CD14-positive monocyte (primary cell): ENCODE measurements around the gene CHAT. TPM values are rescaled to one million over a fixed set of nuclear protein-coding genes. Genes with fewer than 3 reads are reported as not detected.

Source experiments
- DNase-seq, 3 donors: peaks; one replicate each; pipeline ENCODE4 v3.0.0-alpha.2; 2011 to 2022
- H2AFZ ChIP-seq: 2 replicates; pipeline ENCODE4 v1.6.0; 2012; ENCODE audit warnings: mild to moderate bottlenecking, low read depth, low read length, inconsistent platforms; ENCODE audit not compliant: insufficient read depth, poor library complexity, severe bottlenecking
- H3K27ac ChIP-seq, 2 donors: 1 replicate in 1 of 2; 2 replicates in 1 of 2; pipeline ENCODE4 v1.5.1; 2012 to 2013; ENCODE audit warnings: low read length in 2 of 2, control low read depth in 1 of 2, inconsistent platforms in 1 of 2, low read depth in 1 of 2, mild to moderate bottlenecking in 1 of 2
- H3K27me3 ChIP-seq, 2 donors: one replicate each; pipeline versions ENCODE4 v1.6.0 to v1.6.1; 2011 to 2013; ENCODE audit warnings: low read length in 2 of 2; ENCODE audit not compliant: control insufficient read depth in 2 of 2, insufficient read depth in 2 of 2
- H3K36me3 ChIP-seq, 2 donors: replicated peaks in 1 of 2; 1 replicate in 1 of 2; 2 replicates in 1 of 2; pipeline versions ENCODE4 v1.5.1 to v1.6.1; 2012 to 2013; ENCODE audit warnings: low read length in 2 of 2, control low read depth in 1 of 2, inconsistent platforms in 1 of 2, mild to moderate bottlenecking in 1 of 2; ENCODE audit not compliant: insufficient read depth in 2 of 2, control insufficient read depth in 1 of 2
- H3K4me1 ChIP-seq, 2 donors: 1 replicate in 1 of 2; 2 replicates in 1 of 2; pipeline versions ENCODE4 v1.5.1 to v1.6.1; 2012 to 2013; ENCODE audit warnings: low read length in 2 of 2, control low read depth in 1 of 2, inconsistent platforms in 1 of 2, mild to moderate bottlenecking in 1 of 2, moderate library complexity in 1 of 2; ENCODE audit not compliant: insufficient read depth in 2 of 2, control insufficient read depth in 1 of 2
- H3K4me2 ChIP-seq: replicated peaks from 2 replicates; pipeline ENCODE3; 2012; ENCODE audit warnings: low read length, moderate library complexity, mild to moderate bottlenecking; ENCODE audit not compliant: poor library complexity, severe bottlenecking; ENCODE audit errors: extremely low read depth
- H3K4me3 ChIP-seq, 3 experiments: fragments of 200-600 bp in 1 of 3; sonication (generic) in 1 of 3; replicated peaks in 1 of 3; 1 replicate in 2 of 3; 2 replicates in 1 of 3; pipeline ENCODE4 v1.5.1; 2011 to 2013; ENCODE audit warnings: low read length in 3 of 3, mild to moderate bottlenecking in 3 of 3, control low read depth in 2 of 3, low read depth in 2 of 3, inconsistent platforms in 1 of 3, moderate library complexity in 1 of 3
- H3K79me2 ChIP-seq: 2 replicates; pipeline ENCODE4 v1.6.0; 2012; ENCODE audit warnings: mild to moderate bottlenecking, control low read depth, inconsistent platforms, low read length, moderate library complexity; ENCODE audit not compliant: insufficient read depth
- H3K9ac ChIP-seq: 2 replicates; pipeline ENCODE4 v1.6.0; 2017; ENCODE audit warnings: low read length, mild to moderate bottlenecking; ENCODE audit not compliant: insufficient read depth, poor library complexity, severe bottlenecking
- H3K9me3 ChIP-seq, 2 donors: replicated peaks in 1 of 2; 1 replicate in 1 of 2; 2 replicates in 1 of 2; pipeline versions ENCODE4 v1.5.1 to v1.6.1; 2012 to 2013; ENCODE audit warnings: low read length in 2 of 2, control low read depth in 1 of 2; ENCODE audit not compliant: control insufficient read depth in 1 of 2, insufficient read depth in 1 of 2
- H4K20me1 ChIP-seq: 2 replicates; pipeline ENCODE4 v1.6.0; 2012; ENCODE audit warnings: mild to moderate bottlenecking, low read length, control low read depth, moderate library complexity; ENCODE audit not compliant: insufficient read depth
- H3K27ac Mint-ChIP-seq, 7 donors: one replicate each; pipeline ENCODE4 v1.8.0; 2020; ENCODE audit warnings: mild to moderate bottlenecking in 7 of 7, mixed read lengths in 7 of 7, moderate library complexity in 6 of 7, inconsistent platforms in 2 of 7
- H3K27me3 Mint-ChIP-seq, 3 donors: one replicate each; pipeline ENCODE4 v1.8.0; 2021 to 2022; ENCODE audit warnings: low read depth in 3 of 3, mild to moderate bottlenecking in 3 of 3, mixed read lengths in 3 of 3, moderate library complexity in 3 of 3, inconsistent platforms in 1 of 3
- H3K36me3 Mint-ChIP-seq, 2 donors: one replicate each; pipeline ENCODE4 v1.8.0; 2020; ENCODE audit warnings: mixed read lengths in 2 of 2, inconsistent platforms in 1 of 2, mild to moderate bottlenecking in 1 of 2
- H3K4me1 Mint-ChIP-seq: one replicate; pipeline ENCODE4 v1.8.0; 2020; ENCODE audit warnings: mild to moderate bottlenecking, mixed read lengths
- H3K4me3 Mint-ChIP-seq, 2 donors: one replicate each; pipeline ENCODE4 v1.8.0; 2020; ENCODE audit warnings: mild to moderate bottlenecking in 2 of 2, mixed read lengths in 2 of 2, moderate library complexity in 1 of 2
- H3K9me3 Mint-ChIP-seq, 7 donors: one replicate each; pipeline ENCODE4 v1.8.0; 2020 to 2022; ENCODE audit warnings: mixed read lengths in 7 of 7, mild to moderate bottlenecking in 6 of 7, moderate library complexity in 6 of 7, inconsistent platforms in 2 of 7
- WGBS: methylation state at CpG from one replicate; pipeline ENCODE4 v1.1.5; 2013; ENCODE audit warnings: missing lambda C conversion rate; ENCODE audit not compliant: insufficient coverage; 5-methylcytosine and 5-hydroxymethylcytosine counted together
- intact Hi-C, 2 donors: fragments of 100-400 bp; cut with micrococcal nuclease; formaldehyde crosslinking; loops; one replicate each; pipeline versions ENCODE4 v1.15.0 to v1.15.1; 2023
- polyA plus RNA-seq, 3 donors: library from polyadenylated mRNA; depleted of rRNA in 1 of 3; unstranded in 2 of 3; stranded (reverse) in 1 of 3; fragments of 300-500 nt in 2 of 3; fragments of >200 nt in 1 of 3; fragmentation: Illumina TruSeq in 2 of 3; gene quantifications; 1 replicate in 2 of 3; 2 replicates in 1 of 3; pipeline ENCODE4 v1.2.3, GENCODE V29; 2012 to 2021
- TF ChIP-seq, protein P1 (sequence below): fragments of 200-600 bp; IDR thresholded peaks from one replicate; pipeline ENCODE4 v1.8.0; 2022; ENCODE audit warnings: antibody characterized with exemption, mild to moderate bottlenecking

The CHAT gene
- polyA plus RNA-seq, 3 donors = not detected

DNA sequence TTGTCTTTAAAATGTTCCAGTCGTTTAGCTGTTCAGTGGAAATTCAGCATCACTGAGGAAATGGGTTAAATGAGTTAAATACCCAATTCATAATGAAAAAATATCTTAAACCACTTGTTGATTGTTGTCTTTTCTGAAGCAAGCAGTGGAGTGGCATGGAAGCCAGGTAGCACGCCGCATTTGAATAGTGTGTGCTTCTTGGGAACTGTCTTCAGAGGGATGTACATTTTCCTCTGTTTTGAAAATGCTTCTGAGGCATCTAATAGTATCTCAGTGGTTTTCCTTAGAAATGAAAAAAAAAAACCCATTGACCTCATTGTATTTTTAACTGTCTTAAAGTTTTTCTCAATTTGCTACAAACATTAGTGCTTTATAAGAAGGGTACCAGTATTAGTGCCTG lies 93.7 kb downstream of the CHAT start:
- Histone ChIP-seq H3K4me2 (no peak overlapping the region), H4K20me1 (no peaks in the 10 kb centered on the region), H3K27me3 (no peaks in the 10 kb centered on the region), H3K27ac (no peak overlapping the region), H3K9ac (no peak overlapping the region), H3K36me3 (no peaks in the 10 kb centered on the region), H3K79me2 (no peaks in the 10 kb centered on the region), H3K4me3 (no peak overlapping the region), H3K4me1 (no peaks in the 10 kb centered on the region), H2AFZ (no peak overlapping the region), H3K9me3 (peaks cover 0 to 3% of the 10 kb centered on the region in 2 donors)
- intact Hi-C loops = no loop called here
- no peaks in the 10 kb centered on the region for H3K4me1 Mint-ChIP-seq
- no peak for DNase-seq
- no peaks in the 10 kb centered on the region for H3K36me3 Mint-ChIP-seq
- H3K27me3 Mint-ChIP-seq = peaks cover 0 to 12% (median 3%) of the 10 kb centered on the region in 3 donors
- H3K27ac Mint-ChIP-seq = no peak overlapping the region
- no peak overlapping the region for H3K4me3 Mint-ChIP-seq
- peaks cover 0 to 11% (median 5%) of the 10 kb centered on the region in 7 donors for H3K9me3 Mint-ChIP-seq
- no CpG with 5 or more reads among the region's 3 CpGs for WGBS
- TF ChIP-seq, protein P1, sequence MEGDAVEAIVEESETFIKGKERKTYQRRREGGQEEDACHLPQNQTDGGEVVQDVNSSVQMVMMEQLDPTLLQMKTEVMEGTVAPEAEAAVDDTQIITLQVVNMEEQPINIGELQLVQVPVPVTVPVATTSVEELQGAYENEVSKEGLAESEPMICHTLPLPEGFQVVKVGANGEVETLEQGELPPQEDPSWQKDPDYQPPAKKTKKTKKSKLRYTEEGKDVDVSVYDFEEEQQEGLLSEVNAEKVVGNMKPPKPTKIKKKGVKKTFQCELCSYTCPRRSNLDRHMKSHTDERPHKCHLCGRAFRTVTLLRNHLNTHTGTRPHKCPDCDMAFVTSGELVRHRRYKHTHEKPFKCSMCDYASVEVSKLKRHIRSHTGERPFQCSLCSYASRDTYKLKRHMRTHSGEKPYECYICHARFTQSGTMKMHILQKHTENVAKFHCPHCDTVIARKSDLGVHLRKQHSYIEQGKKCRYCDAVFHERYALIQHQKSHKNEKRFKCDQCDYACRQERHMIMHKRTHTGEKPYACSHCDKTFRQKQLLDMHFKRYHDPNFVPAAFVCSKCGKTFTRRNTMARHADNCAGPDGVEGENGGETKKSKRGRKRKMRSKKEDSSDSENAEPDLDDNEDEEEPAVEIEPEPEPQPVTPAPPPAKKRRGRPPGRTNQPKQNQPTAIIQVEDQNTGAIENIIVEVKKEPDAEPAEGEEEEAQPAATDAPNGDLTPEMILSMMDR = no peak

- WGBS = 71% methylated on average over 1 of the region's 5 CpGs
- no peak overlapping the region for H2AFZ ChIP-seq
- H3K36me3 Mint-ChIP-seq = no peaks in the 10 kb centered on the region
- no peak overlapping the region for H3K9ac ChIP-seq
- H3K27me3 ChIP-seq = no peaks in the 10 kb centered on the region
- H3K27ac Mint-ChIP-seq = no peak overlapping the region
- H3K9me3 Mint-ChIP-seq = peaks cover 2 to 16% (median 6%) of the 10 kb centered on the region in 7 donors
- no peaks in the 10 kb centered on the region for H4K20me1 ChIP-seq
- H3K27ac ChIP-seq = no peak overlapping the region
- no peak overlapping the region for H3K4me2 ChIP-seq
- peaks cover 0 to 6% of the 10 kb centered on the region in 2 donors for H3K9me3 ChIP-seq
- H3K4me3 Mint-ChIP-seq = no peak overlapping the region
- no peaks in the 10 kb centered on the region for H3K4me1 Mint-ChIP-seq
- no peaks in the 10 kb centered on the region for H3K79me2 ChIP-seq
- intact Hi-C loops = no loop called here
- no peaks in the 10 kb centered on the region for H3K36me3 ChIP-seq
- H3K27me3 Mint-ChIP-seq = peaks cover 2 to 12% (median 3%) of the 10 kb centered on the region in 3 donors
- no peaks in the 10 kb centered on the region for H3K4me1 ChIP-seq
- H3K4me3 ChIP-seq = no peak overlapping the region
- DNase-seq = no peak
- TF ChIP-seq, protein P1 = no peak
Observed at GRCh38 chr10:49709934-49710333, 96.1 kb downstream of the CHAT start.
